ENCODE data around the gene GLI3.
"Not testable (repeated sequence)": the region's sequence is repeated elsewhere in the genome, so short reads cannot be mapped to it uniquely, and the experiment has no call there.

The GLI3 gene

GRCh38 chr7:42217053-42217452 lies 20.0 kb downstream of the GLI3 start:
- no peak for TF ChIP-seq CTCF (IDR thresholded peaks at IDR 0.05)
- Histone ChIP-seq H3K27ac (peak overlapping the region in 1 of 2 donors; percentile 27), H3K4me3 (no peak overlapping the region)
- no peak for DNase-seq (ENCODE audit: low spot score)

- Histone ChIP-seq H3K4me3 (no peak overlapping the region), H3K27ac (no peak overlapping the region)
- DNase-seq (ENCODE audit: low spot score): no peak
- TF ChIP-seq CTCF (IDR thresholded peaks at IDR 0.05): no peak
Observed at GRCh38 chr7:42214060-42214679, 22.8 kb downstream of the GLI3 start.

GRCh38 chr7:42213093-42213492 lies 23.9 kb downstream of the GLI3 start:
- DNase-seq (ENCODE audit: low spot score): no peak
- H3K27ac ChIP-seq: no peak overlapping the region
- no peak for TF ChIP-seq CTCF (IDR thresholded peaks at IDR 0.05)
- no peak overlapping the region for H3K4me3 ChIP-seq

GRCh38 chr7:42212541-42213090 lies 24.4 kb downstream of the GLI3 start:
- DNase-seq (ENCODE audit: low spot score): no peak
- H3K27ac ChIP-seq: no peak overlapping the region
- no peak overlapping the region for H3K4me3 ChIP-seq
- no peak for TF ChIP-seq CTCF (IDR thresholded peaks at IDR 0.05)

- TF ChIP-seq CTCF (IDR thresholded peaks at IDR 0.05): no peak
- no peak for DNase-seq (ENCODE audit: low spot score)
- Histone ChIP-seq H3K27ac (no peak overlapping the region), H3K4me3 (no peak overlapping the region)
Observed at GRCh38 chr7:42211938-42212337, 25.1 kb downstream of the GLI3 start.

- no peak for TF ChIP-seq CTCF (IDR thresholded peaks at IDR 0.05)
- H3K27ac ChIP-seq: no peak overlapping the region
- no peak for DNase-seq (ENCODE audit: low spot score)
- no peak overlapping the region for H3K4me3 ChIP-seq
Observed at GRCh38 chr7:42210779-42211178, 26.2 kb downstream of the GLI3 start.

GRCh38 chr7:42210333-42210732 lies 26.7 kb downstream of the GLI3 start:
- TF ChIP-seq CTCF (IDR thresholded peaks at IDR 0.05): no peak
- H3K4me3 ChIP-seq: no peak overlapping the region
- no peak overlapping the region for H3K27ac ChIP-seq
- no peak for DNase-seq (ENCODE audit: low spot score)

GRCh38 chr7:42209085-42209484 lies 27.9 kb downstream of the GLI3 start:
- H3K4me3 ChIP-seq; H3K27ac ChIP-seq; DNase-seq (ENCODE audit: low spot score): not testable (repeated sequence)

All from coronary artery (tissue), 2 donors.